G401.6 (cell line): ENCODE measurements around the gene RAB26.
"Not testable (repeated sequence)": the region's sequence is repeated elsewhere in the genome, so short reads cannot be mapped to it uniquely, and the experiment has no call there.

Experiments used
- FAIRE-seq: peaks from 2 replicates; lab custom pipeline; 2012; peaks lifted over from hg19 to GRCh38; lab: Jason Lieb, UNC

RAB26 gene

GRCh38 chr16:2147981-2148671 is at the start of gene RAB26:
TSS of gene RAB26 (plus strand) at chr16:2148625. CDS start at chr16:2148784, 159 bp downstream.
- FAIRE-seq = no peak

DNA sequence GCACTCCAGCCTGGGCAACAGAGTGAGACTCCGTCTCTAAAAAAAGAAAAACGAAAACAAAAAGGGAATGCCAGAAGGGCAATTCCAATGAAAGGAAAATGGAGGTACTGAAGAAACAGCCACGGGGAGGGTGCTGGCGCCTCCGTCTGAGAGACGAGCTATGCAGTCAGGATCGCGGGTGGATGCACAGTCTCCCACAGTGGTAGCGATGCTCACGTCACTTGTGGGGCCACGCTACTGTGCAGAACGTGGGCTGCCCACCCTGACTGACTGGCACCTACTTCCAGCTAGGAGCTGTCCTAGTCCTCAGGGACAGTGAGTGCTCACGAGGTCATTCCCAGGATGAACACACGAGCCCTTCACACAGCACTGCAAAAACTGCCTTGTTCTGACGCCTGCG is 46.8 kb upstream of the RAB26 start:
- not testable (repeated sequence) for FAIRE-seq

- no peak for FAIRE-seq
Measured at GRCh38 chr16:2102471-2102870, 46.0 kb upstream of the RAB26 start.

GRCh38 chr16:2104464-2104863 is 44.0 kb upstream of the RAB26 start:
- not testable (repeated sequence) for FAIRE-seq

DNA sequence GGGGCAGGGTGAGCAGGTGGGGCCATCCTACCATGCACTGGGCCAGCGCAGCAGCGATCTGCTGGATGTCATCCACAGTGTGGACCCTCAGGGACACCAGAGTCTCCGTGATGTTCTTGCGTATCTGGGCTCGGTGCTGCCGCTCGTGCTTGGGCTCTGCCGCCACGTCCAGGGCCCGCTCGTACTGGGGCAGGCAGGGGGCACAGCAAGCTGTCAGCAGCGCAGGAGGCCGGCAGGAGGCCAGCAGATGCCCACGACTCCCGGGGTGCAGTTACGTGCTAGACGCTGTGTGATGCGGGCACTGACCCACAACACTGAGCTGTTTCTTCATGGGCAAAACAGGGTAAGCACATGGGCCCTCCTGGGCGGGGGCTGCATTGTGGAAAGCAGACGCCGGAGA is 43.1 kb upstream of the RAB26 start:
- not testable (repeated sequence) for FAIRE-seq

DNA sequence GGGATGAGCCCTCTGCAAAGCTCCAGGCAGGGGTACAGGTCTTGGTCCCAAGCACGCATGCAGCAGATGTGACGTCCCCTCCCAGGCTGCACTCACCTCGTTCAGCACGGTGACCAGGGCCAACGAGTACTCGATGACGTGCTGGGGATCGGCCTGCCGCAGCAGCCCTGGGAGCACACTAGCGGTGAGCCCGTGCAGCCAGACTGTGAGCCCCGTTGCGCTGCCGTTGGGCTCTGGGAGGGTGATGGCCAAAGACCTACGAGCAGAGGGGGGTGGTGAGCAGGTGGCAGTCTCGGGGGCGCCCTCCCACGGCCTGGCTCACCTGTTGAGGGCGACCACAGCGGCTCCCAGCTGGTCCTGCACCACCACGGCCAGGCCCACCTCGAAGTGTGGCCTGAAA is 42.7 kb upstream of the RAB26 start:
- FAIRE-seq = not testable (repeated sequence)

DNA sequence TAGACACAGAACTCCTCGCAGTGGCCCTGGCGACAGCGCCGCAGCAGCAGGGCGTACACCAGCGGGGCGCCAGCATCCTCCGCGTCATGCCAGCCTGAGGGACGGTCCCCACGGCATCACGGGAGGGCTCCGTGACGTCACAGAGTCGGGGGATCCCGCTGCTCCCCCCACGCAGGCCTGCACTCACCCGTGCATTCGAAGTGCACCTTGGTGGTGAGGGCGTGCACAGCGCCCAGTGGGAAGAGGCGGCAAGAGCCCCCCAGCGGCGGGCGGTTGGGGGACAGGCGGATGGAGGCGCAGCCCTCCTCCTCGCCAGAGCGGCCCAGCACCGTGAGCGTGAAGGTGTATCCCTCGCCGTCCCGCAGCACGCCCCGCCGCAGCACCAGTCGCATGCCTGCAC is 42.2 kb upstream of the RAB26 start:
- FAIRE-seq = not testable (repeated sequence)

DNA sequence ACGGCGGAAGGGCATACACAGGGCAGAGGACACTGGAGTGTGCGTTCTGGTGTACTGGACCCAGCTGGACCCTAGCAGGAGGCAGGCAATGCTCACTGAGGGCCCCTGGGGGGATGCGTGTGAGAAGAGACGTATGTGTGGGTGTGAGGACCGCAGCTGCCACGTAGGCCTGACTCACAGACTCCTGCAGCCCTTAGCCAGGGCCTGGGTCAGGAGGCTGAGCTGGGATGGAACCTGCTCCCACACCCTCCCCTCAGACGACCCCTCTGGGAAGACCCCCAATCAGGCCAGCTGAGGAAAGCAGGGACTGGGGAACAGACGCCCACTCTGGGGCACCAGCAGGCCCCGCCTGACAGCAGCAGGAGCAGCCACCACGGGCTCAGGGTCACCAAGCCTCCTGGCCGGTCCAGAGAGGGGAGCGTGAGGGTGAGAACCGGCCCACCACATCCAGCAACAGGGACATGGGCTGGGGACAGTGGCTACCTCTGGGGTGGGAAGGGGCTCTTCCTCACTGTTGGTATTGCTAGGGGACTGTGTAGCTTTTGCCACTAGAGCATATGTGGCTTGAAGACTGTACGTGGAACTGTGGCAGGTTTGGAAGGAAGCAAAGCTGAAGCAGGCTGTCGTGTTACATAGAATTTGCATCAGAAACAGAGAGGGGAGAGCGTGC is 41.2 kb upstream of the RAB26 start:
- FAIRE-seq = not testable (repeated sequence)

GRCh38 chr16:2107791-2108125 is 40.7 kb upstream of the RAB26 start:
- not testable (repeated sequence) for FAIRE-seq

DNA sequence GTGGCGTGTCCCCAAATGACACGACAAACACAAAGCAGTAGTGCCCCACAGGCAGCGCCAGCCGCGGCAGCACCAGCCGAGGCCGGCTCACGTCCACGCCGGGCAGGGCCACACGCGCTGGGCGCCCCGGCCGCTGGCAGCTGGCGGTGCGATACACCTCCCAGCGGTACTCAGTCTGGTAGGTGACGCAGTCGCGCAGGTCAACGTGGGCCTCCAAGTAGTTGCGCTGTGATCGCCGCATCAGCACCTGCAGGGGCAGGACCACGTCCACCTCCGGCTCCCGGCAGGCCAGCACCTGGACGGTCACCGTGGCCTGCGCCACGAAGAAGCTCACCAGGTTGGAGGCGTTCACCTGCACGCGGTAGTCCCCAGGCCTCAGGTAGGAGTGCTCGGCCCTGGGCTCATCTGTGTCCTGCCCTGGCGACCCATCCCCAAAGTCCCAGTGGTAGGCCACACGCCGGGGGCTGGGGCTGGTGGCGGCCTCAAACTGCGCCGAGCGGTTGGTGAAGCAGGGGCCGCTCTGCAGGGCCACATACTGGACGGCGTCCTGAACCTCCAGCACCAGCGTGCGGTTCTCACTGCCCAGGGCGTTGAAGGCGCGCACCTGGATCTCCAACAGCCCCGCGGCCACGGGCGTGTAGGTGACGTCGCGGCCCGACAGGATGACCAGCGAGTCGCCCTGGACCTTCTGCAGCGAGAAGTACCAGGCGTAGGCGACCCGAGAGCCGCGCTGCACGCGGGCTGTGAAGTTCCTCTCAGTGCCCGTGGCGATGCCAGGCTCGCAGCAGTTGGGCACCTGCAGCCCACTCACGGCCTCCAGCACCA is 39.8 kb upstream of the RAB26 start:
- not testable (repeated sequence) for FAIRE-seq

DNA sequence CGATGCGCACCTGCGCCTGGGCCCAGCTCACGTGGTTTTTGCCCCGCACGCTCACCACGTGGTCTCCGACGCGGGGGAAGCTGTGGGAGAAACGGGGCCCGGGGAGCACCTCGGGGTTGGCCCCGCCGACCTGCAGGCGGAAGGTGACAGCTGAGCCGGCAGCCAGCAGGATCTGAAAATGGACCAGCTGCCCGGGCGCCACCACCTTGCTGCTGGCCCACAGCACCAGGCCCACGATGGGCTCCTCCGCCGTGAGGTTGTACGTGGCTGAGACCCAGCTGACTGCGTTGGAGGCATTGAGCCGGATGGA is 39.2 kb upstream of the RAB26 start:
- not testable (repeated sequence) for FAIRE-seq

GRCh38 chr16:2109872-2110271 is 38.6 kb upstream of the RAB26 start:
- FAIRE-seq = not testable (repeated sequence)

DNA sequence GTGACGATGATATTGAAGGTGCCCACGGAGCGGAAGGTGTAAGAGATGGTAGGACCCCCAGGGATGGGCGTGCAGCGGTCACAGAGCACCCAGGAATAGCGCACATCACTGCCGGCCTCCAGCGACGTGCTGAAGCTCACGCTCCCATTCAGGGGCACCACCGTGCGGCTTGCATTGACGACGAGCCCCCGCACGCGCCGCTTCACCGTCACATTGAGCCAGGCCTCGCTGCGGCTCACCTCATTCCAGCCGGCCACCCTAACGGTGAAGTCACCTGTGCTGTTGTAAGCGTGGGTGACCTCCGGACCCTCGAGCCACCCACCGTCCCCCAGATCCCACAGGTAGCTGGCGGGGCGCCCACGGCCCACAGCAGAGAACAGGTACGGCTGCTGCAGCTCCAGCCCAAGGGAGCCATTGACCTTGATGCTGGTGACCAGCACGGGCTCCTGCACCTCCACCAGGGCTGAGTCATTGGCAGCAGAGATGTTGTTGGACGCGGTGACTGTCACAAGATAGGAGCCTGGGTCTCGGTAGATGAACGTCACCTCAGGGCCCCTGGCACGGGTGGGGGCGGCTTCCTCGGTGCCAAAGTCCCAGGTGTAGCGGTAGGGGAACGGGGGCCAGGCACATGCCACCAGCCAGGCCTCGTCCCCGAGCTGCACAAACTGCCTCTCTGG is 38.0 kb upstream of the RAB26 start:
- not testable (repeated sequence) for FAIRE-seq

GRCh38 chr16:2111009-2111353 is 37.4 kb upstream of the RAB26 start:
- FAIRE-seq = not testable (repeated sequence)

- FAIRE-seq = not testable (repeated sequence)
Measured at GRCh38 chr16:2111412-2112335, 36.8 kb upstream of the RAB26 start.

DNA sequence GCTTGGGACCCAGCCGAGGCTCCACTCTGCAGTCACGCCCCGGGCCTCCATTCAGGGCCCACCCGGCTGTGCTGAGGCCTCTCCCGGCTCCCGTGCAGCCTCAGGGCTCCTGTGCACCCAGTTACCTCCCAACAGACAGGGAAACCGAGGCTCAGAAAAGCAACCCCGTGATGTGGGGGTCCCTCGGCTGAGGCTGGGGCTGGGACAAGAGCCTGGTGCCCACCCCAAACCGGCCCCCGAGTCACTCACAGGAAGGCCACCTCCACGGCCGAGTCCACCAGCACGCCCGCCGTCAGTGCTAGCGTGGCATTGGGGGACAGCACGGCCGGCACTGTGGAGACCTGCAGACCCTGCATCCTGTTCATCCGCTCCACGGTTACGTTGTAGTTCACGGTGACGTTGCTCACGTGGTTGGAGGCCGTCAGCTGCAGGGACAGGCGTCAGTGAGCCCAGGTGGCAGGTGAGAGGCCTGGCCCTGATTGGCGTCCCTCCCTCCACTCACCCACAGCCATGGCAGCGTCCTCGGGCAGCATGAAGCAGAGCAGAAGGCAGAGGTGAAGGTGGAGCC is 35.8 kb upstream of the RAB26 start:
- not testable (repeated sequence) for FAIRE-seq

GRCh38 chr16:2114225-2114624 is 34.2 kb upstream of the RAB26 start:
- not testable (repeated sequence) for FAIRE-seq

DNA sequence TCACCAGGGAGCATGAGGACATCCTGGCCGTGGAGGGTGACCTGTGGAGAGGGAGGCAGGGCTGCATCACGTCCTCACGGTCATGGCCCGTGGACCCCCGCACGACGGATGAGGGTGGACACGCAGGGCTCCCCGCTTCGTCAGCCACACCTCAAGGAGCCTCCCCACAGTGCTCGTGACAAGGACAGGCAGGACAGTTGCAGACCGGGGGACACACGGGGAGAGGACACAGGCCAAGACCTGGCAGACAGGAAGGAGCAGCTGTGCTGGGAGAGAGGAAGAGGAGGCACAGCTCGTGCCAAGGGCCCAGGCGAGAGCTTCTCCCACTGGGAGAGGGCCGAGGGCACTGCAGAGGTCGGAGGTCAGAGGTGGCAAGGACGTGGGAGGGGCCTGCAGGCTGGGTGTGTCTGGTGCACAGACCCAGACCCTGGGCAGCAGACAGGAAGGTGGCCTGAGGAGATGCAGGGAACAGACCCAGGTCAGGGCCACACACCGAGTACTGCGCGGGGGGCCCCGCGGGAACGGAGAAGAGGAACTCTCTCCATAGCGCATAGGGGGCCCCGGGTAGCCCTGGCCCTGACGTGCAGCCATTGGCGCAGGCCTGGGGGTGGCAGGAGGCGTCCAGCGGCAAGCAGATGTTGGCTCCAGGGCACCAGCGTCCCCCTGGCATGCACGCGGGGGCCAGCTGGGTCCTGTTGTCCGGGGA is 33.4 kb upstream of the RAB26 start:
- FAIRE-seq = not testable (repeated sequence)

DNA sequence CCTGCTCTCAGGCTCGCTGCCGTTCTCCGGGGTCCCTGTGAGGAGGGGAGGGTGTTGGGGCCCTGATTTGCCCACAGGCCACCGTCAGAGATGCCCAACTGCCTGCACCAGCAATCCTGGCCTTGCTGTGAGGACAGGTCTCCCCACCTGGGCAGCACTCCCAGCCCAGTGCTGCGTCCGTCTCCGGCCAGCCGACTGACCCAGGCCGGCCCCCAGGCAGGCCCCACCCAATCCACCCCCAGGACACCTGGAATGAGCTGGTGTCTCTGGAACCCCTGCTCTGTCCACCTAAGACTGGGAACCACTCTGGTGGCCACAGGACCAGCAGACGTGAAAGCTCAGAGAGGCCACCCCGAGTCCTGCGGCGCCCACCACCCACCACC is 32.8 kb upstream of the RAB26 start:
- no peak for FAIRE-seq

DNA sequence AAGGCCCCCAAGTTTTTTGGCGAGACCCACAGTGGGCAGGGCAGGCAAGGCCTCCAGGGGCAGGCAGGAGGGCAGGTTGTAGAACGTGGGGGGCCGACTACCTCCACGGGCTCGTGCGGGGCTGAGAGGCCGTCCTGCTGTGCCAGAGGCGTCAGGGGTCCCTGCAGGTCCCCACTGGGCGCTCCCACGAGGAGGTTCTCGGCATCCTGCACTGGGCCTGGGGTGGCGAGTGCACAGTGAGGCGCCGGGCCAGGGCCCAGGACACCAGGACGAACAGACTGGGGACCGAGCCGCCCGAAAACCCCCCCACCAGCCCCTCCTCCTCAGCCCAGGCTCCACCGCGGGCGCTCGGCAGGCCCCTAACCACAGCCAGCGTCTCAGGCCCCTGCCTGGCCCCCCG is 32.0 kb upstream of the RAB26 start:
- FAIRE-seq = not testable (repeated sequence)

DNA sequence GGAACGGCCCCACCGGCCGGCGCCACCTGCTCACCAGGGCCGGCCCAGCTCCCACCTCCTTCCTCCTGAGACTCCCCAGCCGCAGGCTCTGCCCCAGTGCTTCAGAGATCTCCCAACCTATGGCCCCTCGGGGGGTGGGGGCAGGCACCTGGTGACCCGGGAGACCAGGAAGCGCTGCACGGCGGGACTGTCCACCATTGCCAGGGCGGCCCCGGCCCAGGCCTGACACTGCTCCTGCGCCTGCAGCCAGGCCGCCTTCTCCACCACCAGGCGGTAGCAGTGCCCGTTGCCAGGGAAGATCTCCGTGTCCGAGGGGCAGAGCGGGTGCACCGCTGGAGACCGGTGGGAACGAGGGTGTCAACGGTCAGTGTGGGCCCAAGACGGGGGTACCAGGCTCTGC is 31.1 kb upstream of the RAB26 start:
- not testable (repeated sequence) for FAIRE-seq
